Mammary epithelial cell (primary cell): ENCODE results near the gene LEKR1.

ENCODE experiments used
- CTCF ChIP-seq, 2 donors: IDR thresholded peaks in 1 of 2; conservative IDR thresholded peaks in 1 of 2; 2 replicates each; pipeline ENCODE4 v1.5.1; 2011 to 2012; ENCODE audit warnings: inconsistent platforms in 2 of 2, low read length in 2 of 2, mild to moderate bottlenecking in 2 of 2, control low read depth in 1 of 2, low read depth in 1 of 2; ENCODE audit not compliant: insufficient read depth in 1 of 2; ENCODE audit errors: extremely low read depth in 1 of 2
- EZH2 ChIP-seq: IDR thresholded peaks from 2 replicates; pipeline ENCODE4 v1.6.1; 2012; ENCODE audit warnings: low read length, inconsistent platforms, borderline replicate concordance

GRCh38 chr3:156787001-156787400 lies 39.2 kb upstream of the LEKR1 start:
- no peak for TF ChIP-seq CTCF (conservative IDR thresholded peaks at IDR 0.05 in 1 of 2, IDR thresholded peaks at IDR 0.05 in 1 of 2; ENCODE audit: extremely low read depth in 1 of 2, insufficient read depth in 1 of 2, low read depth in 1 of 2, low read length in 2 of 2)
- TF ChIP-seq EZH2 = no peak
